Gastroesophageal sphincter (tissue), 4 donors: ENCODE data around the gene MCTP1. TPM values are rescaled to one million over a fixed set of nuclear protein-coding genes. Genes with fewer than 3 reads are reported as not detected.

ENCODE experiments used
- ATAC-seq: fragments of 150-250 bp; one replicate; pipeline ENCODE4 v1.9.1; 2016; ENCODE audit warnings: mild to moderate bottlenecking, moderate library complexity
- H3K27ac ChIP-seq, 4 donors: fragments of 200-600 bp; sonication (generic) in 3 of 4; 1 replicate in 3 of 4; 2 replicates in 1 of 4; pipeline ENCODE4 v1.5.1; 2016 to 2019
- H3K27me3 ChIP-seq: fragments of 200-600 bp; sonication (generic); one replicate; pipeline ENCODE4 v1.5.1; 2019
- H3K36me3 ChIP-seq, 2 donors: fragments of 200-600 bp; sonication (generic); one replicate each; pipeline ENCODE4 v1.5.1; 2019; ENCODE audit warnings: control low read depth in 1 of 2
- H3K4me1 ChIP-seq, 3 donors: fragments of 200-600 bp; sonication (generic); 1 replicate in 2 of 3; 2 replicates in 1 of 3; pipeline ENCODE4 v1.5.1; 2016 to 2019; ENCODE audit warnings: control low read depth in 2 of 3
- H3K4me3 ChIP-seq, 2 donors: fragments of 200-600 bp; sonication (generic); one replicate each; pipeline ENCODE4 v1.5.1; 2019; ENCODE audit warnings: mild to moderate bottlenecking in 1 of 2, moderate library complexity in 1 of 2
- H3K9me3 ChIP-seq, 3 donors: fragments of 200-600 bp; sonication (generic); one replicate each; pipeline ENCODE4 v1.5.1; 2017 to 2019; ENCODE audit warnings: control low read depth in 2 of 3
- EP300 ChIP-seq: sonication (generic); formaldehyde crosslinking; IDR thresholded peaks from one replicate; pipeline ENCODE4 v1.6.1; 2017; ENCODE audit warnings: antibody characterized with exemption, mild to moderate bottlenecking
- POLR2A ChIP-seq, 2 donors: fragments of 450-650 bp; IDR thresholded peaks; one replicate each; pipeline ENCODE4 v1.6.1; 2017; ENCODE audit warnings: antibody characterized with exemption in 2 of 2, mild to moderate bottlenecking in 2 of 2, moderate library complexity in 1 of 2
- POLR2AphosphoS5 ChIP-seq: sonication (generic); formaldehyde crosslinking; IDR thresholded peaks from one replicate; pipeline ENCODE4 v1.6.1; 2017; ENCODE audit warnings: antibody characterized with exemption
- WGBS, 2 donors: methylation state at CpG; one replicate each; pipeline ENCODE4 v1.1.5; 2018; ENCODE audit warnings: low coverage in 1 of 2; 5-methylcytosine and 5-hydroxymethylcytosine counted together
- total RNA-seq, 4 donors: library from RNA; depleted of rRNA; stranded (reverse); fragments of >200 nt; gene quantifications; one replicate each; pipeline ENCODE4 v1.1.0, GENCODE V29; 2016
- TF ChIP-seq, protein P1 (sequence below), 4 experiments: fragments of 200-600 bp in 2 of 4; fragments of 450-650 bp in 2 of 4; sonication (generic) in 1 of 4; IDR thresholded peaks; one replicate each; pipeline ENCODE4 v1.5.1; 2017 to 2019; ENCODE audit warnings: antibody characterized with exemption in 4 of 4, mild to moderate bottlenecking in 2 of 4, moderate library complexity in 2 of 4

MCTP1 gene
- total RNA-seq, 4 donors from 2014 or later = 13.5 to 57.6 (median 21.9) TPM

DNA sequence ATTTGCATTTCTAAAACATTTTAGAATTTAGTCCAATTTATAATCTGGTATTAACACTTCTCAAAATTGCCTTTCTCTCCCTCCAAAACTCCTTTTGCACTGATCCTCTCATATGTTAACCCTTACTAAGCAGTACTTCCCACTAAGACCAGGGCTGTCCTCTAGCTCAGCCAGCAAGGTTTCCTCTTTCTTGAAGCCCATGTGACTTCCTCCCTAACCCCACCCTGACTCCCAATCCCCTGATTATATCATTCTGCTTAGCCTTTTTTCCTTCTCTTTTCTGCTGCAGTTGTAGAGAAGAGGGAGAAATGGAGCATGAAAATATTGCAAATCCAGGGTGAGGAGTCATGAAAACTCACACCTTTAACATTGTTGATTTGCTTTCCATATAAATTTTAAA is 241.7 kb downstream of the MCTP1 start:
- TF ChIP-seq, protein P1, sequence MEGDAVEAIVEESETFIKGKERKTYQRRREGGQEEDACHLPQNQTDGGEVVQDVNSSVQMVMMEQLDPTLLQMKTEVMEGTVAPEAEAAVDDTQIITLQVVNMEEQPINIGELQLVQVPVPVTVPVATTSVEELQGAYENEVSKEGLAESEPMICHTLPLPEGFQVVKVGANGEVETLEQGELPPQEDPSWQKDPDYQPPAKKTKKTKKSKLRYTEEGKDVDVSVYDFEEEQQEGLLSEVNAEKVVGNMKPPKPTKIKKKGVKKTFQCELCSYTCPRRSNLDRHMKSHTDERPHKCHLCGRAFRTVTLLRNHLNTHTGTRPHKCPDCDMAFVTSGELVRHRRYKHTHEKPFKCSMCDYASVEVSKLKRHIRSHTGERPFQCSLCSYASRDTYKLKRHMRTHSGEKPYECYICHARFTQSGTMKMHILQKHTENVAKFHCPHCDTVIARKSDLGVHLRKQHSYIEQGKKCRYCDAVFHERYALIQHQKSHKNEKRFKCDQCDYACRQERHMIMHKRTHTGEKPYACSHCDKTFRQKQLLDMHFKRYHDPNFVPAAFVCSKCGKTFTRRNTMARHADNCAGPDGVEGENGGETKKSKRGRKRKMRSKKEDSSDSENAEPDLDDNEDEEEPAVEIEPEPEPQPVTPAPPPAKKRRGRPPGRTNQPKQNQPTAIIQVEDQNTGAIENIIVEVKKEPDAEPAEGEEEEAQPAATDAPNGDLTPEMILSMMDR (IDR thresholded peaks at IDR 0.05) = no peak
- TF ChIP-seq POLR2A (IDR thresholded peaks at IDR 0.05) = no peak
- TF ChIP-seq EP300 = no peak
- TF ChIP-seq POLR2AphosphoS5 = no peak
- H3K4me1 ChIP-seq = peaks cover 0 to 10% (median 0%) of the 10 kb centered on the region in 3 donors
- no peaks in the 10 kb centered on the region for H3K36me3 ChIP-seq
- ATAC-seq = no peak
- H3K9me3 ChIP-seq = peaks cover 0 to 4% (median 2%) of the 10 kb centered on the region in 3 donors
- no peak overlapping the region for H3K4me3 ChIP-seq
- no peaks in the 10 kb centered on the region for H3K27me3 ChIP-seq
- no peak overlapping the region for H3K27ac ChIP-seq

DNA sequence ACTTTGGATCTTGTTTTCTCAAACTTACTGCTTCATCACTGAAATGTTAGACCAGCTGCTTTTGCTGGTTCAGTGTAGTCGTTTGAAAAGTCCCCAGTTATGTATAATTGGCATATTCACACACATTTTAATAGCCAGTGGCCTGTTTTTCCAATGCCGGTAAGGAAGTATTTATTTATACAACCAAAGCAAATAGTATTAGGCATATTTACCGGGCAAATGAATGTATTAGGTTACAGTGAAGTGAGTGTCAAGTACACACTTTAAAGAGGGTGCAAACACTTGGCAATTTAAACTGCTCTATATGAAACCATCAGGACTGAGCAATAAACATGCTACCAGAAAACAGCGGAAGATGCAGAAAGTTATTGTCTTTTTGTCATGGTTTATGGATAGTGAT is 242.9 kb downstream of the MCTP1 start:
- TF ChIP-seq POLR2AphosphoS5 = no peak
- TF ChIP-seq, protein P1 (IDR thresholded peaks at IDR 0.05) = no peak
- TF ChIP-seq EP300 = no peak
- no peak for TF ChIP-seq POLR2A (IDR thresholded peaks at IDR 0.05)
- ATAC-seq = no peak
- 44 to 47% methylated on average over 4 of the region's 4 CpGs for WGBS, 2 donors

DNA sequence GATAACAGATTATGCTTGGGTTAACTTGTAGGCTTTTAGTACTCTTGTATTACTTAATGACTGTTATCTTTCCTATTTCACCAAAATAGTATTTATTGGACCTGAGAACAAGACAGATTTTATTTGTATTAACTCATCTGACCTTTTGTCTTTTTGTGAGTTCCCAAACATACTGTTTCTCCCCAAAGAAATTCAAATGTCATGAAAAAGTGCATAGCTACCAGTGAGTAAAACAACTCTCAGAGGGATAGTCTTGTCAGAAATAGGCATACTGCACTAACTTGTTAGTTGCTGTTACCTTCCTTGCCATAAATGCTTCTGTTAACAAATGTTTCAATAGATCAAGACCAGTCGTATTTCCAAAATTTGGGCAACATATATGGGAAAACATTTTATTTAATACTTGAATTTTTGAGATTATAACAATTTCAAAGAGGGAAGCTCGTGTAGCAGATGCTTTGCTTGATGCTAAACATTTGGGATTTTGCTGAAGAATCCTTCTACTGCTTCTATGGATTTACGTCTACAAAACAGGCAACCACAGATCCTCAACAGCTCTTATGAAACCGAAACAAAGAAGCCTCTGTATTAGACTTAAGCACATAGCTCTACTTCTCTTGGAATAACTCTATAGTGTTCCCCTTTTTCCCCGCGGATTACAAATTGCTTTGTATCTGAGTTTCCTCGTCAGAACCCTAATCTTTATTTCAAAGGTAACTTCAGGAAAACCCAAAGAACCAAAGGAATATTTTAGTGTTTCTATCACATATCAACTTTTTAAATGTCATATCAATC is 248.8 kb downstream of the MCTP1 start:
- no peak overlapping the region for H3K4me3 ChIP-seq
- ATAC-seq = no peak
- H3K27ac ChIP-seq = no peak overlapping the region
- TF ChIP-seq POLR2A (IDR thresholded peaks at IDR 0.05) (no peak), EP300 (no peak), POLR2AphosphoS5 (no peak)
- H3K27me3 ChIP-seq = no peaks in the 10 kb centered on the region
- no peaks in the 10 kb centered on the region for H3K4me1 ChIP-seq
- H3K36me3 ChIP-seq = no peaks in the 10 kb centered on the region
- peaks cover 0 to 10% (median 2%) of the 10 kb centered on the region in 3 donors for H3K9me3 ChIP-seq
- WGBS, 2 donors = 51 to 64% methylated on average over 7 of the region's 7 CpGs

More for the DNA sequence above, 242.9 kb downstream of the MCTP1 start:
- Histone ChIP-seq H3K36me3 (no peaks in the 10 kb centered on the region), H3K27ac (no peak overlapping the region), H3K27me3 (no peaks in the 10 kb centered on the region), H3K4me3 (no peak overlapping the region), H3K9me3 (peaks cover 0 to 4% (median 2%) of the 10 kb centered on the region in 3 donors), H3K4me1 (peaks cover 0 to 10% (median 0%) of the 10 kb centered on the region in 3 donors)

DNA sequence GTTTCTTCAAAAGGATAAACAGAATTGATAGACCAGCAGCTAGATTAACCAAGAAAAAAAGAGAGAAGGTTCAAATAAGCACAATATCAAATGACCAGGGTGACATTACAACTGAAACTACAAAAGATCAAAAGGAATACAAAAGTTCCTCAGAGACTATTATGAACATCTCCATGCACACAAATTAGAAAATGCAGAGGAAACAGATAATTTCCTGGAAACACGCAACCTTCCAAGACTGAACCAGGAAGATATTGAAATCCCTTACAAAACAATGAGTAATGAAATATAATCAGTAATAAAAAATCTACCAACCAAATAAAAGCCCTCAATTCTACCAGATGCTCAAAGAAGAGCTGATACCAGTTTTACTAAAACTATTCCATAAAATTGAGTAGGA is 252.1 kb downstream of the MCTP1 start:
- 95 to 100% methylated on average over 1 of the region's 1 CpG for WGBS, 2 donors
- ATAC-seq = no peak
- H3K4me3 ChIP-seq = no peak overlapping the region
- H3K36me3 ChIP-seq = no peaks in the 10 kb centered on the region
- H3K27ac ChIP-seq = no peak overlapping the region
- TF ChIP-seq EP300 = no peak
- no peaks in the 10 kb centered on the region for H3K27me3 ChIP-seq
- peaks cover 0 to 6% (median 0%) of the 10 kb centered on the region in 3 donors for H3K9me3 ChIP-seq
- no peaks in the 10 kb centered on the region for H3K4me1 ChIP-seq

DNA sequence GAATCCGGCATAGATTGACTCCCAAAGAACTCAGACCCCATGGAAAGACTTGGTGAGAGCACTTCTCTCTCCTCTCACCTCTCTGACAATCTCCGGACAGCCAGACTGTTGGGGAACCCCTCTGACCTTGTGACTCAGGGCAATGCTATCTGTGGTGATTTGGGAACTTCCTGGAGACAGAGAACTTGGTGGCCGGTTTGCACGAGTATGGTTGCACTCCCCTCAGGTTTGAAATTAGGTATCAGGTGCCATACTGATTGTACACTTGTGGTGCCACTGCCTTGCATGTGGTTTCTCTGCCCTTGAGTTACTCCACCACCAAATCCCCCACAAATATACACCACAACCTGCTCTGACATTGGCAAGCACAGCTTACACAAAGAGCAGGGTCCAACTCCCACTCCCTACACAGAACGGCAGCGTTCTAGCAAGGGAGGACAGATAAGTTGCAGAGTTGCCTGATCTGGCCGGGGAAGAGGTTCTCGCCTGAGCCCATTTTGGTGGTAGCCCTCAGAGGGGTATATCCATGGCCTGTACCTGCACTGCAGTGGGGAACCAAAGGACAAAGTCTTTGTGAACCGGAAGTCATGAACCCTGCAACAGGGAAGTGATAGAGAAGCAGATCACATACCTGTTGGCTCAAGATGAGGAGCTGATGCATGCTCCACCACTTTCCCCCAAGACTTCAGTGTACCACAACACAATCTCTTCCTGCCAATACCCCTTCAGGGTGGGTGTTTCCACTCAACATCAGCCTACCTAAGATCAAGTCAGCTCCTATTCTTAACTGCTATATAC is 255.1 kb downstream of the MCTP1 start:
- TF ChIP-seq, protein P1 (IDR thresholded peaks at IDR 0.05) = no peak
- TF ChIP-seq POLR2A (IDR thresholded peaks at IDR 0.05) (no peak), POLR2AphosphoS5 (no peak), EP300 (no peak)

More for the DNA sequence above, 255.1 kb downstream of the MCTP1 start:
- H3K4me3 ChIP-seq = no peak overlapping the region
- WGBS, 2 donors = 76 to 100% methylated on average over 1 to 3 of the region's 9 CpGs
- H3K27ac ChIP-seq = no peak overlapping the region
- H3K36me3 ChIP-seq = no peaks in the 10 kb centered on the region
- no peak for ATAC-seq
- no peaks in the 10 kb centered on the region for H3K27me3 ChIP-seq
- H3K4me1 ChIP-seq = no peaks in the 10 kb centered on the region
- peaks cover 0 to 6% (median 0%) of the 10 kb centered on the region in 3 donors for H3K9me3 ChIP-seq
